ENCODE data around the gene EFCAB11.

- no peak for TF ChIP-seq POLR2A (IDR thresholded peaks at IDR 0.05)
- TF ChIP-seq, protein P1, sequence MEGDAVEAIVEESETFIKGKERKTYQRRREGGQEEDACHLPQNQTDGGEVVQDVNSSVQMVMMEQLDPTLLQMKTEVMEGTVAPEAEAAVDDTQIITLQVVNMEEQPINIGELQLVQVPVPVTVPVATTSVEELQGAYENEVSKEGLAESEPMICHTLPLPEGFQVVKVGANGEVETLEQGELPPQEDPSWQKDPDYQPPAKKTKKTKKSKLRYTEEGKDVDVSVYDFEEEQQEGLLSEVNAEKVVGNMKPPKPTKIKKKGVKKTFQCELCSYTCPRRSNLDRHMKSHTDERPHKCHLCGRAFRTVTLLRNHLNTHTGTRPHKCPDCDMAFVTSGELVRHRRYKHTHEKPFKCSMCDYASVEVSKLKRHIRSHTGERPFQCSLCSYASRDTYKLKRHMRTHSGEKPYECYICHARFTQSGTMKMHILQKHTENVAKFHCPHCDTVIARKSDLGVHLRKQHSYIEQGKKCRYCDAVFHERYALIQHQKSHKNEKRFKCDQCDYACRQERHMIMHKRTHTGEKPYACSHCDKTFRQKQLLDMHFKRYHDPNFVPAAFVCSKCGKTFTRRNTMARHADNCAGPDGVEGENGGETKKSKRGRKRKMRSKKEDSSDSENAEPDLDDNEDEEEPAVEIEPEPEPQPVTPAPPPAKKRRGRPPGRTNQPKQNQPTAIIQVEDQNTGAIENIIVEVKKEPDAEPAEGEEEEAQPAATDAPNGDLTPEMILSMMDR (IDR thresholded peaks at IDR 0.05) = peak in 2 of 3 donors; percentile 32 to 47
Measured at GRCh38 chr14:89767861-89768268, 186.7 kb downstream of the EFCAB11 start.

Data from breast epithelium (tissue), 3 donors.